ENCODE measurements around the gene HACD2. TPM values are rescaled to one million over a fixed set of nuclear protein-coding genes. Genes with fewer than 3 reads are reported as not detected.

Gene HACD2, protein sequence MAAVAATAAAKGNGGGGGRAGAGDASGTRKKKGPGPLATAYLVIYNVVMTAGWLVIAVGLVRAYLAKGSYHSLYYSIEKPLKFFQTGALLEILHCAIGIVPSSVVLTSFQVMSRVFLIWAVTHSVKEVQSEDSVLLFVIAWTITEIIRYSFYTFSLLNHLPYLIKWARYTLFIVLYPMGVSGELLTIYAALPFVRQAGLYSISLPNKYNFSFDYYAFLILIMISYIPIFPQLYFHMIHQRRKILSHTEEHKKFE
- 32.4 TPM for polyA plus RNA-seq (2013, experiment 1 of 4)
- polyA plus RNA-seq (2013, experiment 2 of 4), result 30.7 TPM
- 27.0 TPM for polyA plus RNA-seq (2013, experiment 3 of 4)
- polyA plus RNA-seq (2013, experiment 4 of 4), result 27.5 TPM

DNA sequence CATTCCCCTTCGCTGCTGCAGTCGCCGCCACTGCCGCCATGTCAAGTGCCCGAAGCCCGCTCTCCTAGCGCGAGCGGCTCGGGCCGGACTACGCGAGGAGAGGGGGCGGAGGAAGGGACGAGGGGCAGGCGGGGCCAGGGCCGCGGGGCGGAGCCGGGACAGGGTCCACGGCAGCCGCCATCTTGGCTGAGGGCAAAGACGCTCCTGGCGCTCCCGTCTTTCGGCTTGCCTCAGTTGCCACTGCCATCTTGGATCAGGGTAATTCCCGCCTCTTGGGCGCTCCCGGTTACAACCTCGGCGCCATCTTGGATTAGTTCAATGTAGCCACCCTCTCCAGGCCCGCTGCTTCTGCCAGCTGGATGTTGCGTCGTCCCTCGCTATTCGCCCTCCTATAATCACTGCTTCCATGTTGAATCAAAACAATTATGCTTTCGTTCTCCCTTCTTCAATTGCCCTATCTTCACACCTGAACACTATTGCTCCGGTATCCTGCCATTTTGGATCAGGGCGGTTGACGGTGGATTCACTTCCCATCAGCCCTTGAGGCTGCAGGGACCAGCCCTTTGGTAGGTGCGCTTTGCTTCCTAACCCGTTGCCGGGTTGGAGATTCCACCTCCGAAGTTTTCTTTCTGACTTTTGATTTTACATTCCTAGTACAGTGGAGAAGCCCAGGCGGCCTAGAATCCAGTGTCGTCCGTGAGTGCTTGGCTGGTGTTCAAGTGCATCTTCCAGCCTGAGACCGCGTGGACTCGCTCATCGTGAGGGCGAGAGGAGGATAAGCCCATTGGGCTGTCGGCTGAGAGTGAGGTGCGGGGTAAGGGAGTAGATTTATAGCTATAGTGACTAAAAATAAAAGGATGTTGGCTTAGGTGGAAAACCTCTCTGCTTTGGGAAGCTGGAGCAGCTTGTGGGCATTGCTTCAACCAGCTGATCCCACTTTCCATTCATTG lies at the start of gene HACD2:
Gene HACD2, minus strand, starts transcription at position 66 of the 950 bp plus-strand sequence. Its CDS starts 26 bp downstream, at position 40.
- Histone ChIP-seq H3K4me3 (ENCODE audit: insufficient read depth, low read depth, low read length) (peak within 1 kb of the TSS; percentile 73), H3K27me3 (ENCODE audit: control insufficient read depth, insufficient read depth, low read length, poor library complexity, severe bottlenecking) (no peaks in the 10 kb centered on the region), H3K27ac (ENCODE audit: insufficient read depth, low read depth, low read length, poor library complexity, severe bottlenecking) (peak within 1 kb of the TSS; percentile 98), H3K4me1 (ENCODE audit: control insufficient read depth, insufficient read depth, low read length) (no peaks in the 10 kb centered on the region), H3K36me3 (ENCODE audit: control insufficient read depth, insufficient read depth, low read length) (peaks cover 19% of the 10 kb centered on the region), H3K9me3 (ENCODE audit: control insufficient read depth, low read length) (no peaks in the 10 kb centered on the region)
- WGBS, 2 experiments, result 0% methylated on average over 54 of the region's 54 CpGs

- no peak overlapping the region for H3K4me3 ChIP-seq (ENCODE audit: insufficient read depth, low read depth, low read length)
- H3K36me3 ChIP-seq (ENCODE audit: control insufficient read depth, insufficient read depth, low read length), result no peaks in the 10 kb centered on the region
- H3K9me3 ChIP-seq (ENCODE audit: control insufficient read depth, low read length), result no peaks in the 10 kb centered on the region
- H3K27ac ChIP-seq (ENCODE audit: insufficient read depth, low read depth, low read length, poor library complexity, severe bottlenecking), result no peak overlapping the region
- peaks cover 41% of the 10 kb centered on the region for H3K4me1 ChIP-seq (ENCODE audit: control insufficient read depth, insufficient read depth, low read length)
- 76 to 81% methylated on average over 15 of the region's 15 CpGs for WGBS, 2 experiments
- H3K27me3 ChIP-seq (ENCODE audit: control insufficient read depth, insufficient read depth, low read length, poor library complexity, severe bottlenecking), result no peaks in the 10 kb centered on the region
Measured at GRCh38 chr3:123634149-123635051, 49.5 kb upstream of the HACD2 start.

GRCh38 chr3:123633530-123633929 lies 48.7 kb upstream of the HACD2 start:
- no peaks in the 10 kb centered on the region for H3K27me3 ChIP-seq (ENCODE audit: control insufficient read depth, insufficient read depth, low read length, poor library complexity, severe bottlenecking)
- no peaks in the 10 kb centered on the region for H3K36me3 ChIP-seq (ENCODE audit: control insufficient read depth, insufficient read depth, low read length)
- WGBS, 2 experiments, result 91 to 98% methylated on average over 2 of the region's 2 CpGs
- no peak overlapping the region for H3K4me3 ChIP-seq (ENCODE audit: insufficient read depth, low read depth, low read length)
- H3K27ac ChIP-seq (ENCODE audit: insufficient read depth, low read depth, low read length, poor library complexity, severe bottlenecking), result no peak overlapping the region
- H3K9me3 ChIP-seq (ENCODE audit: control insufficient read depth, low read length), result no peaks in the 10 kb centered on the region
- peaks cover 41% of the 10 kb centered on the region for H3K4me1 ChIP-seq (ENCODE audit: control insufficient read depth, insufficient read depth, low read length)

- no peaks in the 10 kb centered on the region for H3K9me3 ChIP-seq (ENCODE audit: control insufficient read depth, low read length)
- 10 to 13% methylated on average over 6 of the region's 6 CpGs for WGBS, 2 experiments
- H3K27ac ChIP-seq (ENCODE audit: insufficient read depth, low read depth, low read length, poor library complexity, severe bottlenecking), result peak overlapping the region; percentile 79
- H3K4me3 ChIP-seq (ENCODE audit: insufficient read depth, low read depth, low read length), result no peak overlapping the region
- H3K4me1 ChIP-seq (ENCODE audit: control insufficient read depth, insufficient read depth, low read length), result peaks cover 38% of the 10 kb centered on the region
- peaks cover under 1% of the 10 kb centered on the region for H3K36me3 ChIP-seq (ENCODE audit: control insufficient read depth, insufficient read depth, low read length)
- no peaks in the 10 kb centered on the region for H3K27me3 ChIP-seq (ENCODE audit: control insufficient read depth, insufficient read depth, low read length, poor library complexity, severe bottlenecking)
Measured at GRCh38 chr3:123632161-123632655, 47.4 kb upstream of the HACD2 start.

DNA sequence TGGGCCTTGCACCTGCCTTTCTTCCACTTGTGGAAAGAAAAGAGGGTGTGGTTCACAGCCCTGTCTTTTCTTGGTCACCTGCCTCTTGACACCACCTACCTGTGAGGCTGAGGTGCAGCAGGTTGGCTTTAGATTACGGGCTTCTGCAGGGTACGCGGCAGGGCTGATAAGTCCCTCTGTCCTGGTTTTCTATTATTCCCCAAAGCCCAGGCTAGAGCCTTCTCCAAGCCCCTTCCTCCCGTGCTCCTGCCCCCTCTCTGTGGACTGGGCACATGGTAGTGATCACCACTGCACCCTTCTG lies 44.8 kb upstream of the HACD2 start:
- H3K36me3 ChIP-seq (ENCODE audit: control insufficient read depth, insufficient read depth, low read length), result peaks cover 7% of the 10 kb centered on the region
- H3K27me3 ChIP-seq (ENCODE audit: control insufficient read depth, insufficient read depth, low read length, poor library complexity, severe bottlenecking), result no peaks in the 10 kb centered on the region
- 90 to 93% methylated on average over 4 of the region's 4 CpGs for WGBS, 2 experiments
- H3K9me3 ChIP-seq (ENCODE audit: control insufficient read depth, low read length), result no peaks in the 10 kb centered on the region
- no peak overlapping the region for H3K27ac ChIP-seq (ENCODE audit: insufficient read depth, low read depth, low read length, poor library complexity, severe bottlenecking)
- H3K4me3 ChIP-seq (ENCODE audit: insufficient read depth, low read depth, low read length), result no peak overlapping the region
- peaks cover 13% of the 10 kb centered on the region for H3K4me1 ChIP-seq (ENCODE audit: control insufficient read depth, insufficient read depth, low read length)

DNA sequence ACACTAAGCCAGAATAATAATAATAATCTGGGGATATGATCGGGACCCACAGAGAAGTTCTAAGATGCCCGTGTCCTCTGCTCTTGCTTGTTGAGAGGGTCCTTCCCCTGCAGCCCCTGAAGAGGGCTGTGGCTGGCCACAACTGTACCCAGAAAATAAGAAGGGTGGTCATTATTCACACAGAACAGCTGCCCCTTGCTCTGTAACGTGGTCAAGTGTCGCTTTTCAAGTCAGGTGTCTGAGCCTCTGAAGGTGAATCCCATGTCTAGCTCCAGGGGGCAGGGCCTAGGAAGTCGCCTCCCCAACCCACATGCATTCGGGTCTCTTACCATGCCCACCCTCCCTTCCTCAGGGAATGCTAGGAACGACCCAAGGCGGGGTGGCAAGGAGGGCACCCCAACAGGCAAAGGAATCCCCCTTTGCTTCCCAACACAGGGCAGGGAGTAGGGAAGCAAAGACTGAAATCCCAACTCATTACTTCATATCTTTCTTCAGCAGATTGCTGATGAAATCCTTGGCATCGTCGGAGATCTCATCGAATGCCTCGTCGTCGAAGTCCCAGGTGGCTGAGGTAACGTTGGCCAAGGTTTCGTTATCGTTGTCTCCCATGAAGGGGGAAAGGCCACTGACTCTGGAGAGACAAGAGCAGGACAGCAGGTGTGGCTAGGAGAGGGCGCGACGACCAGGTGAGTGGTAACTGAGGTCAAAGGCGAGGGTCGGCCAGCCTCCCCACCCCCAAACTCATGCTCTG lies 44.3 kb upstream of the HACD2 start:
- H3K36me3 ChIP-seq (ENCODE audit: control insufficient read depth, insufficient read depth, low read length), result peaks cover 7% of the 10 kb centered on the region
- 96% methylated on average over 22 of the region's 22 CpGs for WGBS, 2 experiments
- no peak overlapping the region for H3K4me3 ChIP-seq (ENCODE audit: insufficient read depth, low read depth, low read length)
- no peak overlapping the region for H3K27ac ChIP-seq (ENCODE audit: insufficient read depth, low read depth, low read length, poor library complexity, severe bottlenecking)
- no peaks in the 10 kb centered on the region for H3K27me3 ChIP-seq (ENCODE audit: control insufficient read depth, insufficient read depth, low read length, poor library complexity, severe bottlenecking)
- H3K4me1 ChIP-seq (ENCODE audit: control insufficient read depth, insufficient read depth, low read length), result peaks cover 8% of the 10 kb centered on the region
- no peaks in the 10 kb centered on the region for H3K9me3 ChIP-seq (ENCODE audit: control insufficient read depth, low read length)

- 90 to 94% methylated on average over 6 of the region's 6 CpGs for WGBS, 2 experiments
- Histone ChIP-seq H3K27me3 (ENCODE audit: control insufficient read depth, insufficient read depth, low read length, poor library complexity, severe bottlenecking) (no peaks in the 10 kb centered on the region), H3K4me3 (ENCODE audit: insufficient read depth, low read depth, low read length) (no peak overlapping the region), H3K9me3 (ENCODE audit: control insufficient read depth, low read length) (no peaks in the 10 kb centered on the region), H3K4me1 (ENCODE audit: control insufficient read depth, insufficient read depth, low read length) (peaks cover 6% of the 10 kb centered on the region), H3K27ac (ENCODE audit: insufficient read depth, low read depth, low read length, poor library complexity, severe bottlenecking) (no peak overlapping the region), H3K36me3 (ENCODE audit: control insufficient read depth, insufficient read depth, low read length) (peaks cover 7% of the 10 kb centered on the region)
Measured at GRCh38 chr3:123627673-123628670, 43.1 kb upstream of the HACD2 start.

GRCh38 chr3:123626881-123627280 lies 42.0 kb upstream of the HACD2 start:
- no peaks in the 10 kb centered on the region for H3K9me3 ChIP-seq (ENCODE audit: control insufficient read depth, low read length)
- H3K27me3 ChIP-seq (ENCODE audit: control insufficient read depth, insufficient read depth, low read length, poor library complexity, severe bottlenecking), result no peaks in the 10 kb centered on the region
- no peak overlapping the region for H3K27ac ChIP-seq (ENCODE audit: insufficient read depth, low read depth, low read length, poor library complexity, severe bottlenecking)
- no peak overlapping the region for H3K4me3 ChIP-seq (ENCODE audit: insufficient read depth, low read depth, low read length)
- 84 to 88% methylated on average over 7 of the region's 7 CpGs for WGBS, 2 experiments
- peaks cover 7% of the 10 kb centered on the region for H3K36me3 ChIP-seq (ENCODE audit: control insufficient read depth, insufficient read depth, low read length)
- H3K4me1 ChIP-seq (ENCODE audit: control insufficient read depth, insufficient read depth, low read length), result no peaks in the 10 kb centered on the region
